CD4-positive, alpha-beta T cell (primary cell): Measurements from ENCODE around the gene PLET1. TPM values are rescaled to one million over a fixed set of nuclear protein-coding genes. Genes with fewer than 3 reads are reported as not detected.

ENCODE experiments used
- ATAC-seq: fragments of 200-7000 bp; cut with Tn5 transposase; one replicate; pipeline ENCODE4 v1.10.0; 2022; ENCODE audit warnings: mild to moderate bottlenecking; ENCODE audit not compliant: poor library complexity
- CTCF ChIA-PET: fragments of 350-600 bp; sonication (Branson Sonifier 250); formaldehyde crosslinking; loops from one replicate; lab custom pipeline; 2021; ENCODE audit warnings: antibody characterized with exemption, inconsistent platforms; lab: Charles Lee
- POLR2A ChIA-PET: fragments of 350-600 bp; sonication (Branson Sonifier 250); formaldehyde crosslinking; loops from one replicate; lab custom pipeline; 2021; ENCODE audit warnings: antibody characterized with exemption, inconsistent platforms; lab: Charles Lee
- DNase-seq, 14 experiments: peaks; one replicate each; pipeline ENCODE4 v3.0.0-alpha.2; 2013 to 2020; ENCODE audit warnings: mixed read lengths in 2 of 14
- H3K27ac ChIP-seq, 2 donors: one replicate each; pipeline versions ENCODE4 v1.5.1 to v1.7.0; 2013; ENCODE audit warnings: low read length in 2 of 2, low read depth in 1 of 2, mild to moderate bottlenecking in 1 of 2
- H3K27me3 ChIP-seq, 2 experiments: 1 replicate in 1 of 2; 2 replicates in 1 of 2; pipeline versions ENCODE4 v1.6.1 to v1.7.0; 2013; ENCODE audit warnings: low read length in 2 of 2, control low read depth in 1 of 2, mild to moderate bottlenecking in 1 of 2, moderate library complexity in 1 of 2; ENCODE audit not compliant: insufficient read depth in 2 of 2, control insufficient read depth in 1 of 2
- H3K36me3 ChIP-seq: one replicate; pipeline ENCODE4 v1.6.1; 2013; ENCODE audit warnings: low read length, control low read depth; ENCODE audit not compliant: insufficient read depth
- H3K4me1 ChIP-seq: one replicate; pipeline ENCODE4 v1.6.1; 2013; ENCODE audit warnings: low read length, control low read depth; ENCODE audit not compliant: insufficient read depth
- H3K4me3 ChIP-seq: one replicate; pipeline ENCODE4 v1.5.1; 2013; ENCODE audit warnings: mild to moderate bottlenecking, low read length, moderate library complexity
- H3K9me3 ChIP-seq, 2 experiments: 1 replicate in 1 of 2; 2 replicates in 1 of 2; pipeline versions ENCODE4 v1.6.1 to v1.7.0; 2013; ENCODE audit warnings: low read length in 2 of 2, mild to moderate bottlenecking in 2 of 2, control low read depth in 1 of 2, moderate library complexity in 1 of 2; ENCODE audit not compliant: control insufficient read depth in 1 of 2, insufficient read depth in 1 of 2
- H3K27ac Mint-ChIP-seq: one replicate; pipeline ENCODE4 v1.8.0; 2020; ENCODE audit warnings: mixed read lengths
- H3K27me3 Mint-ChIP-seq: one replicate; pipeline ENCODE4 v1.8.0; 2021; ENCODE audit warnings: mixed read lengths
- H3K36me3 Mint-ChIP-seq: one replicate; pipeline ENCODE4 v1.8.0; 2021; ENCODE audit warnings: low read depth, mixed read lengths
- H3K4me1 Mint-ChIP-seq: one replicate; pipeline ENCODE4 v1.8.0; 2021; ENCODE audit warnings: low read depth, mixed read lengths
- H3K4me3 Mint-ChIP-seq: one replicate; pipeline ENCODE4 v1.8.0; 2020; ENCODE audit warnings: mild to moderate bottlenecking, mixed read lengths
- H3K9me3 Mint-ChIP-seq: one replicate; pipeline ENCODE4 v1.8.0; 2020; ENCODE audit warnings: mixed read lengths
- intact Hi-C, 2 experiments: fragments of 100-400 bp; cut with DNase I in 1 of 2; cut with micrococcal nuclease in 1 of 2; formaldehyde crosslinking; loops; one replicate each; pipeline versions ENCODE4 v1.15.1 to v1.9.0; 2023 to 2025; cut with DNase I, micrococcal nuclease
- total RNA-seq, 174 experiments: library from RNA in 2 of 174; stranded (reverse) in 2 of 174; gene quantifications; one replicate each; pipeline ENCODE4 v1.2.3 and lab custom pipeline; 2021 to 2026
- TF ChIP-seq, protein P1 (sequence below): fragments of 200-600 bp; IDR thresholded peaks from one replicate; pipeline ENCODE4 v1.8.0; 2022; ENCODE audit warnings: antibody characterized with exemption, mild to moderate bottlenecking

PLET1 gene
- total RNA-seq, 2 experiments from 2014 or later = not detected

DNA sequence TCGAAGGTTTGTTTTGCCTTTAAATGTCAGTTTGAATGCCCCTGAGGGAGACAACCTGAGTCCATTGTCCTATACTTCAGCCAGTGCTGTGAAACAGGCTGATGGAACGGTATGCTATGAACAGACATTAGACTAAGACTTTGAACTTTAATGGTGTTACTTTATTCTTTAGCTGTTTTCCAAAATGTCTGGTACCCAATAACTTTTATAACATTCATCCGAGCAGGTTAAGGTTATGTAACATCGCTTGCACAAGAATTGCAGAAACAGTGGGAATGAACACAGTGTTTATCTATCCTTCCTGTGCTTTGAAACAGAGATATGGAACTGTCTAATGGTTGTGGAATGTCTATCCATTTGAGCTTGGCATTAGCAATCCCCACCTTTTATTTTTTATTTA, 46.9 kb downstream of the PLET1 start:
- Mint-ChIP-seq H3K27ac (no peak overlapping the region), H3K27me3 (no peaks in the 10 kb centered on the region), H3K9me3 (no peaks in the 10 kb centered on the region), H3K4me1 (peaks cover 10% of the 10 kb centered on the region), H3K4me3 (no peak overlapping the region), H3K36me3 (no peaks in the 10 kb centered on the region)
- no peak for ATAC-seq
- TF ChIP-seq, protein P1, sequence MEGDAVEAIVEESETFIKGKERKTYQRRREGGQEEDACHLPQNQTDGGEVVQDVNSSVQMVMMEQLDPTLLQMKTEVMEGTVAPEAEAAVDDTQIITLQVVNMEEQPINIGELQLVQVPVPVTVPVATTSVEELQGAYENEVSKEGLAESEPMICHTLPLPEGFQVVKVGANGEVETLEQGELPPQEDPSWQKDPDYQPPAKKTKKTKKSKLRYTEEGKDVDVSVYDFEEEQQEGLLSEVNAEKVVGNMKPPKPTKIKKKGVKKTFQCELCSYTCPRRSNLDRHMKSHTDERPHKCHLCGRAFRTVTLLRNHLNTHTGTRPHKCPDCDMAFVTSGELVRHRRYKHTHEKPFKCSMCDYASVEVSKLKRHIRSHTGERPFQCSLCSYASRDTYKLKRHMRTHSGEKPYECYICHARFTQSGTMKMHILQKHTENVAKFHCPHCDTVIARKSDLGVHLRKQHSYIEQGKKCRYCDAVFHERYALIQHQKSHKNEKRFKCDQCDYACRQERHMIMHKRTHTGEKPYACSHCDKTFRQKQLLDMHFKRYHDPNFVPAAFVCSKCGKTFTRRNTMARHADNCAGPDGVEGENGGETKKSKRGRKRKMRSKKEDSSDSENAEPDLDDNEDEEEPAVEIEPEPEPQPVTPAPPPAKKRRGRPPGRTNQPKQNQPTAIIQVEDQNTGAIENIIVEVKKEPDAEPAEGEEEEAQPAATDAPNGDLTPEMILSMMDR = no peak
- Histone ChIP-seq H3K27ac (no peak overlapping the region), H3K4me1 (peaks cover 3% of the 10 kb centered on the region), H3K9me3 (no peaks in the 10 kb centered on the region), H3K4me3 (no peak overlapping the region), H3K36me3 (no peaks in the 10 kb centered on the region), H3K27me3 (no peaks in the 10 kb centered on the region)
- ChIA-PET CTCF (no interaction called here), POLR2A (no interaction called here)
- intact Hi-C loops = loop anchor here in 1 of 2 experiments (10.0 kb wide), 1 partner anchor 1321 kb away; no protein-coding TSS in a partner anchor
- DNase-seq = no peak

DNA sequence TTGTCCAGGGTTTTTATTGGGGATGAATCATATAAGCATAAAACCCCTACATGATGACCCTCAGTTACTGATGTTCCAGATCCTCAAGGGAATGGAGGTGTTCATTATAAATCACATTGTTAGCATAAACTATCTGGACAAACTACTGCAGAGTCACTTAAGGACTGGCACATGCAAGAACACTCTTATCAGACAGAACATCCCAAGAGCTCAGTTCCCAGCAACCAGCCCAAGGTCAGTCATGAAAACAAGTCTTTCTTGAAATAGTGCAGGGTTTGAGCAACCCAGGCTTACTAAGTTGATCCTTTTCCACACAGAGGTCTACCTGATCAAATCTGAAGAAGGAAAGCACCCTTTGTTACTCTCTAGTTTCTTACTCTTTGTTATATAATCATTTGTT, 48.0 kb downstream of the PLET1 start:
- Mint-ChIP-seq H3K9me3 (no peaks in the 10 kb centered on the region), H3K27me3 (no peaks in the 10 kb centered on the region), H3K36me3 (no peaks in the 10 kb centered on the region), H3K4me1 (peaks cover 10% of the 10 kb centered on the region), H3K4me3 (no peak overlapping the region), H3K27ac (no peak overlapping the region)
- Histone ChIP-seq H3K4me3 (no peak overlapping the region), H3K27me3 (no peaks in the 10 kb centered on the region), H3K36me3 (no peaks in the 10 kb centered on the region), H3K27ac (no peak overlapping the region), H3K4me1 (peaks cover 3% of the 10 kb centered on the region), H3K9me3 (no peaks in the 10 kb centered on the region)
- ChIA-PET CTCF (interaction anchor here (0.7 kb wide), 1 partner anchor 426 kb away, joined by 5 read pairs; no protein-coding TSS in a partner anchor), POLR2A (interaction anchor here (1.2 kb wide), 1 partner anchor 10 kb away, joined by 4 read pairs; no protein-coding TSS in a partner anchor)
- TF ChIP-seq, protein P1 = no peak
- intact Hi-C loops = loop anchor here in 1 of 2 experiments (10.0 kb wide), 1 partner anchor 1322 kb away; no protein-coding TSS in a partner anchor
- no peak for ATAC-seq
- no peak for DNase-seq

DNA sequence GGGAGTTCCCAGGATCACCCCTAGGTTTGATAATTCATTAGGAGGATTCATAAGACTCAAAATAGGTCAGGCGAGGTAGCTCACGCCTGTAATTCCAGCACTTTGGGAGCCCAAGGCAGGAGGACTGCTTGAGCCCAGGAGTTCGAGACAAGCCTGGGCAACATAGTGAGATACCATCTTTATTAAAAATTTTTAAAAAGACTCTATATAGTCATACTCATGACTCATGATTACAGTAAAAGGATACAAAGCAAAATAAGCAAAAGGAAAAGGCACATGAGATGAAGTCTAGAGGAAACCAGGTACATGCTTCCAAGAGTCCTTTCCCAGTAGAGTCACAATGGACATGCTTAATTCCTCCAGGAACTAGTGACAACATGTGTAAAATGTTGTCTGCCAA, 48.4 kb downstream of the PLET1 start:
- H3K27me3 ChIP-seq = no peaks in the 10 kb centered on the region
- peaks cover 10% of the 10 kb centered on the region for H3K4me1 Mint-ChIP-seq
- ChIA-PET POLR2A (interaction anchor here (1.2 kb wide), 1 partner anchor 9 kb away, joined by 4 read pairs; no protein-coding TSS in a partner anchor), CTCF (interaction anchor here (0.7 kb wide), 1 partner anchor 426 kb away, joined by 5 read pairs; no protein-coding TSS in a partner anchor)
- no peak overlapping the region for H3K27ac ChIP-seq
- no peaks in the 10 kb centered on the region for H3K9me3 ChIP-seq
- ATAC-seq (no peak), DNase-seq (no peak)
- H3K4me3 Mint-ChIP-seq = no peak overlapping the region
- H3K36me3 Mint-ChIP-seq = no peaks in the 10 kb centered on the region
- H3K27me3 Mint-ChIP-seq = no peaks in the 10 kb centered on the region
- no peaks in the 10 kb centered on the region for H3K36me3 ChIP-seq
- peaks cover 3% of the 10 kb centered on the region for H3K4me1 ChIP-seq
- TF ChIP-seq, protein P1 = no peak
- H3K4me3 ChIP-seq = no peak overlapping the region
- H3K9me3 Mint-ChIP-seq = no peaks in the 10 kb centered on the region
- no peak overlapping the region for H3K27ac Mint-ChIP-seq
- intact Hi-C loops = loop anchor here in 1 of 2 experiments (10.0 kb wide), 1 partner anchor 1323 kb away; no protein-coding TSS in a partner anchor
